SKM-1 (cell line): ENCODE results near the gene POLD2.

Source experiments
- DNase-seq: peaks from one replicate; lab custom pipeline; 2025; ENCODE audit not compliant: unreplicated experiment; lab: John Stamatoyannopoulos, UW

Gene POLD2

DNA sequence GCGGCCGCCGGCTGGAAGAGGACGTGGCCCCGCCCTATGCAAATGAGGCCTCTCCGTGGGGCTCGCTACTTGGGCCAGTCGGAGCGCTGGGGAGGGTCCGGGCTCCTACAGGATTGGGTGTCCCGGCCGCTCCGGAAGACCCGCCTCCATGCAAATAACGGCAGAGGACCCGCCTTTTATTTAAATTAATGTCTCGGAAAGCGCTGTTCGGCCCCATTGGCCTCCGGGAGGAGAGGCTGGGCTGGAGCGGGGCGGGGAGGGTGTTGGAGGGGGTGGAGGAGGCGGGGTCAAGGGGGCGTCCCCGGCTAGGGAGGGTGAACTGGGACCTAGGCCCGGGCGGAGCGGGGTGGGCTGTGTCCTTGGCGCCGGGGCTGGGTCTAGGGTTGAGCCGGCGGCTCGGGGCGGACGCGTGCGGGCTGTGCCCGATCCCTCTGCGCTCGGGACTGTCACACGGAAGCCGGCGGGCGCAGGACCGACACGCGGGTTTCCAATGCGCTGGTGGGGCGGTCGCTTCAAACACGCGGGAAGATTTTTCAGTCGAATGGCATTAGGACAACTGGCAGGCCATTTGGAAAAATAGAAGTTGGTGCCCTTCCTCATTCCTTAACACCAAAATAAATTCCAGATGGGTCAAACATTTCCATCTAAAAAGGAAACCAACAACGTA is 40.7 kb downstream of the POLD2 start:
- peak; percentile 95 for DNase-seq

DNA sequence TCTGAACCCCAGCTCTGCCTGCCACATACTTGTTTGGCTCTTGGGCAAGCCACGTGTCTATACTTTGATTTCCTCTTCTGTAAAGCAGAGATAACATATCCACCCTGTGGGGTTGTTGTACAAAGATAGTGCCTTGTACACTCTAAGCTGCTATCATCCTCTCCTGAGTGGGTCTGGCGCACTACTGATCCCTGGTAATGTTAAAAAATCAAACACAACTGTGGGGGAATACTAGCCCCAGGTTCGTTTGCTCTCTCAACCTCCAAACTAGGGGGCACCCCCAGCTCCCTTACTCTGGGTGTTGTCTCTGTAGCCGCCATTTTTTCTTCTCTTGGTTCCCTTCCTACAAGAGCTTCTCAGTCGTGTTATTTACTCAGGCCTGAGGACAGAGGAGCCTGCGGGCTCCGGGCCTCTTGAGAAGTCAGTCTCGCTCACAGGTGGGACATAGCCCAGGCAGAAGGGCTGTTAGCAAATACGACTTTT is 42.0 kb downstream of the POLD2 start:
- DNase-seq, result no peak

DNA sequence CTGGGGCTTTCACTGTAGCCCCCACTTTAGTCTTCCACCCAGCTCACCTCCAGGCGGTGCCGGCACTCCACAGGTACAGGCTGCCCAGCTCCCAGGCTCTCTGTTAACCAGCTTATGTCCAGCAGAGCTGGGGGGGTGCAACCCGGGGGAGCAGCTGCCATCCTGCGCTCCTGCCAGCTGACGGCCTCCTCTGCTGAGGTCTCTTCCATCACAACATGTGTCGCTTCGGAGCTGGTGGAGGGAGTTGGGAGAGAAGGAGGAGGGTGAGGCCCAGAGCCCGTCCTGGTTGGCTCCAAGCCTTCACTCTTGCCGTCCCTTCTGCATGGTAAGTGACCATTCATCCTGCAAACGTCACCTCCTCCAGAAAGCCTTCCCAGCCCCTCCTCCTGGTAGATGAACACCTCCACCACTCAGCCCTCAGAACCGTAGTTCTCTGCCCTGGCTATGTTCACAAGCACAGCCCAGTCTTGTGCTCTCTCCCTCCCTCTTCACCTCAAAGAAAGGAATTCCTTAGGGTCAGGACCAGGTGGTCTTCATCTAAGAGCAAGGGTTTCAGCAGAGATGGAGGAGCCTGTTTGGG is 42.6 kb downstream of the POLD2 start:
- DNase-seq, result no peak

DNA sequence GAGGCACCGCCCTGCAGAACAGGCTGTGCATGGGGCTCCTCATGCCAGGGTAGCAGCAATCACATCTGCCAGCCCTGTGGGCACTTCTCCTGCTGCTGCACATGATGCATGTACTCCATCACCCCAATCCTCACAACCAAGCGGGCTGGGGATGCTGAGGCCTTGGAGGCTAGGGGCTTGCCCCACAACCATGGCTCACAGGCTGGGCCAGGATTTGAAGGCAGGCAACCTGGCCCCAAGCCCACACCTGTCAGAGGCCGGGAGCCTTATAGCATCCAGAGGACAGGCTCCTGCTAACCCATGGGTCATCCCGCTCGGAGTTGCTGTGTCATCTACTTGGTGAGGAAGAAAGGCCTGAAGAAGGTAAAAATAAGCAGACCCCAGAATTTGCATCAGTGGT is 43.2 kb downstream of the POLD2 start:
- no peak for DNase-seq

DNA sequence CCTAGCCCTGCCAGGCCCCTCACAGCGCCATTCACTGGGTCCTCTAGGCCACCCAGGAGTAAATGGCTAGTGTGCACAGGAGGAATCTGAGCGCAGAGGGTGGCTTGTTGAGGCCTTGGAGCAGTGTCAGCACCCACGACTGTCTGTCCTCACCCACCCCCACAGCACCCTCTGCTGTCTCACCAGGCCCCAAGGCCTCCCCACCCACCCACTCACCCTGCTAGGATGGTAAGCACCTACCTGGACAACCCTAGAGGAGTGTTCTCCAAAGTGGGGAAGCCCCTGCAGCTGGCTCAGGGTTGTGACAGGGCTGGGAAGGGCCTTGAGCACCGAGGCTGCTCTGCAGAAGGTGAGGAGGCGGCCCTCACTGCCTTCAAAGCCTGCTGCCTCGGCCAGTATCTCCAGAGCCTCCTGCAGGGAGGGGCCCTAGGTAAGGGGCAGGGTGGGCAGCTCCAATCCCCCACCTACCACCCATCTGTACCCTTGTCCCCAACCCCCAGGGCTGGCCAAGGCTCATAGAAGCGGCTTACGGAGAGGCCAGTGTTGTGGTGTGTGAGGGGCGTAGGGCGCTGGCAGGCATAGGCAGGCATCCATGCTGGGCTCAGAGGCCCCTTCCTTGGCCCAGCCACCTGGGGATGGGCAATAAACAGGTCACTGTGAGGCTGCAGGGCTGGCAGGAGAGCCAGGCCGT is 43.9 kb downstream of the POLD2 start:
- no peak for DNase-seq

DNA sequence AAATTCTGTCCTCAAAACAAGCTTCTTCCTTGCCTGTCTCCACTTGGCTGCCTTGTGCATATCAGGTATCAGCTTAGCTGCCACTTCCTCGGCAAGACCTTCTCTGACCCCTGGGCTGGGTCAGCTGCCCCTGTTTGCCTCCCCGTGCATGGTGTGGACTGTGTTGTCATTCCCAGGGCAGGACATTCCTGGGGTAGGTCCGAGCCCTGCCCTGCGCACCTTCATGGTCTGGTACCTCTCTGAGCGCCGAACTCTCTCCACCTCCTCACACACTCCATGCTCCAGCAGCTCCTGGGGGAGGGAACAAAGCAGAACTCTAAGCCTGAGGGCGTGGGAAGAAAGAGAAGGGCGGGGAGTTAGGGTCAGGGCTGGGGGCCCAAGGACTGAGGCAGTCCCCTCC is 44.8 kb downstream of the POLD2 start:
- DNase-seq, result no peak

DNA sequence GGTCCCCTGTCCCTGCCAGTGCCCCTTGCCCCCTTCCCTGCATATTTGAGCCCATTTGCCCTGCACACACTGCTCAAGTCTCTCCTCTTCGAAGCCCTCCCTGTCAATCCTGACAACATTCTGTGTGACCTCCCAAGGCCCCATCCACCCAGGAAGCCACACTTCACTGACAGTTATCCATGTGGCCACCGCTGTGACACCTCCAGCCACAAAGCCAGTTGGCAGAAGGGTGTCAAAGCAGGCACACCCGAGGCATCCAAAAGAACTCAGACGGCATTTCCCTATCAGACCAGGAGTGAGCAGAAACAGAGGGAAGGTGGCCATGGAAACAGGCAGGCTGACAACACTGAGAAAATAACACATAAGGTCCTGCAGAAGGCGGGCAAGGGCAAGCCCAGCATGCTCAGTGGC is 45.7 kb downstream of the POLD2 start:
- no peak for DNase-seq

DNA sequence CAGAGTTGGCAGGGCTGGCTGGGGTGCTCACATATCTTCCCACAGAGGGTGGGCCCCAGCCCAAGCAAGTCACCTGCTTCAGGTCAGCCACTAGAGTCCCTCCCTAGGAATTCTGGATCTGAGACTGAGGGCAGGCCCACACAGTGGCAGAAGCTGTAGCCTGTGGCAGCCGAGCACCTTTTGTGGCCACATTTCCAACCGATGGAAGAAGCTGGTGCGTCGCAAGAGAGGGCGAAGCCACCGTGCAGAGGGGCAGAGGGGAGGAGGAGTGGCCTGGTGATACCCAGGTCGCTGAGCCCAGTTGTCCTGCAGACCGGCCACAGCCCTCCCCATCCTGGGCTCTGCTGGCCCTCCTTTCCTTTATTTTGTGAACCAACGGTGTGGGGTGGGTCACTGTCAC is 46.3 kb downstream of the POLD2 start:
- no peak for DNase-seq

DNA sequence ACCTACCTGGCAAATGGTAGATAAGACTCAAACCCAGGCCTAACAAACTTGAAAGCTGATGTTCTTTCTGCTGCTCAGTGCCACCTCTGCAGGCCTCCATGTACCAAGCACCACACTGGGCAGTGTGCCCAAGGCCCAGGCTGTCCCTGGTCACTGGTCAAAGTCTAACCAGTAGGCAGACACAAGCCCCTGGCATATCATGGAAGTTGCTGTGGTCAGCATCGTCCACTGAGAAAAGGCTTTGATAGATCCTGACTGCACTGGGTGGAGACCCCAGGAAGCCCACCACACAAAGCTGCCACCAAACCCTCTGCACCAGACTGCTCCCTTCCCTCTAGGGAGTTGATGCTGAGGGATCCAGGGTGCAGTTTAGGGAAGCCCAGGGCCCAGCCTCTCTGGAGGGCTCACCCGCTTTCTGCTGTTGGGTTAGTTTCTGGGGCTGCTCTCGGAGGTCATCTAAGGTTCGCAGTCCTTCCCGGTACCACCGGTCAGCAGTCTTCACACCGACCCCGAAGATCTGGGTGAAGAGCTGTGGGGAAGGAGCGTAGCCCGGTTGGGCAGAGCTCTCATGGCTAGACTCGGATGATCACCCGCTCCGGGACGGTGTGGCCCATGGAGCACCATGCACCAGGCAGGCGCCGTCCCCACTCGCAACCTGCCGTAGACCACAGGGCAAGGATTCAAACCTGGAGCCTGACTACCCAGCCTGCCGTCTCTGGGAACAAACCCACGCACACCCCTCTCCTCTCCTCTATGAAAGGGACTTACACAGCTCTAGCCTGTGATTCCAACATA is 47.0 kb downstream of the POLD2 start:
- no peak for DNase-seq

DNA sequence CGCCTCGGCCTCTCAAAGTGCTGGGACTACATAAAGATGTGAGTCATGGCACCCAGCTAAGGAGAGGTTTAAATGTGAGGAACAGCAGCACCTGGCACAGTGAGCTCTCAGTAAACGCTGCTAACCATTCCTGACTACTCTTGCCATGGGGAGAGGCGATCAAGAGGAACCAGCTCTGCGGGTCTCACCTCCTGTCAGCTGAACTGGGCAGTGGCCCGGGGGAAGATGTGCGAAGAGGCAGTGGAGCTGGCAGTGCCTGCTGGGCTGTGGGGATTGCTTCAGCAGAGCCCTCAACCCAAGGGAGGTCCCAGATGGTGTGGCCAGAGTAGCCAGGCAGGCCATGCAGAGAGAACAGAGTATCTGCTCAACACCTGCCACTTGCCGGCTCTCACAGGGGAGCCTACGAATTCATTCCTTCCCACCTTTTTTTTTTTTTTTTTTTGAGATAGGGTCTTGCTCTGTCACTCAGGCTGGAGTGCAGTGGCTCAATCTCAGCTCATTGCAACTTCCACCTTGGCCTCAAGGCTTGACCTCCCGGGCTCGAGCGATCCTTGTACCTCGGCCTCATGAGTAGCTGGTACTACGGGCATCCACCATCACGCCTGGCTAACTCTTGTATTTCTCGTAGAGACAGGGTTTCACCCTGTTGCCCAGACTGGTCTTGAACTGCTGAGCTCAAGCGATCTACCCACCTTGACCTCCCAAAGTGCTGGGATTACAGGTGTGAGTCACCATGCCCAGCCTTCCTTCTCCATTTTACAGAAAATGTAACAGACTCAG is 47.9 kb downstream of the POLD2 start:
- DNase-seq, result no peak

DNA sequence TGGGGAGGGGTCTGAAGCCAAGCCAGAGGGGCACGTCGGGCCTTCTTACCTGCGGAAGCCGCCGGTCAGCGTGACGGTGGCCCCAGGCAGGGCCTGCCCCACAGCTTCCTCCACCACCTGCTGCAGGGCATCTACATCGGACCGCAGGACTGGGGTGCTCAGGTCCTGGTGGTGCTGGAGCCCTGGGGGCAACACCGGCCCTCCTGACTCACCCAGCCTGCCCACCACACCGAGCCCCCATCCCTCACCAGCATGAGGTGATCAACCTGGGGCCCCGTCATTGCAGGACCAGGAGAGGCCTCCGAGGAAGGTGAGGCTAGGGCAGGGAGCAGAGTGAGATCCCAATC is 49.0 kb downstream of the POLD2 start:
- no peak for DNase-seq

DNA sequence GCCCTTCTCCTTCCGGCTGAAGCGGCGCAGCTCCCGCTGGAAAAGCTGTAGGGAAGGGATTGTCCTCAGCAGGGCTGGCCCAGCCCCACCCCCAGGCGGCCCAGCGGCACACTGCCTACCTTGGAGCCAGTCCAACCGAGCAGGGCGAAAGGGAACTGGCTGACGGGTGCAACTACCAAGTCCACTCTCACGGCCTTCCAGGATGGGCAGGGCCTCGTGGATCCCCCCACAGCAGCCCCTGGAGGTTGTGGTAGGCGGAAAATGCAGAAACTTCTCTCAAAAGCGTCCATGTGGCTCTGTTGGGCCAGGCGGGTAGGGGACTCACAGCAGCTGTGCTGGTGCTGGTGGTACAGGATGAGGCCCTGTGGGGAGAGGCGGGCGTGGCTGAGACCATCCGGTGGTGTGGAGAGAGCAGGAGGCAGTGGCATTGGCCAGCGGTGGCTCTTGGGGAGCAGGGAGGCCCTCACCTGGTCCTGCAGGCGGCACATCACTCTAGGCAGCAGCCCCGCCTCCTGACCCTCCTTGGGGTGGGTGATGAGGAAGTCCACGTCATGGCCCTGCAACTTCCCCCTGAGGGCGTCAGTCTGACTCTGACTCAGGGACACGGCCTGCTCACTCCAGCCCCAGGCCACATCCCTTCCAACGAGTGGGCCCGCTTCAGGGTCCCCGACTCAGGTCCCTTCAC is 49.5 kb downstream of the POLD2 start:
- no peak for DNase-seq

DNA sequence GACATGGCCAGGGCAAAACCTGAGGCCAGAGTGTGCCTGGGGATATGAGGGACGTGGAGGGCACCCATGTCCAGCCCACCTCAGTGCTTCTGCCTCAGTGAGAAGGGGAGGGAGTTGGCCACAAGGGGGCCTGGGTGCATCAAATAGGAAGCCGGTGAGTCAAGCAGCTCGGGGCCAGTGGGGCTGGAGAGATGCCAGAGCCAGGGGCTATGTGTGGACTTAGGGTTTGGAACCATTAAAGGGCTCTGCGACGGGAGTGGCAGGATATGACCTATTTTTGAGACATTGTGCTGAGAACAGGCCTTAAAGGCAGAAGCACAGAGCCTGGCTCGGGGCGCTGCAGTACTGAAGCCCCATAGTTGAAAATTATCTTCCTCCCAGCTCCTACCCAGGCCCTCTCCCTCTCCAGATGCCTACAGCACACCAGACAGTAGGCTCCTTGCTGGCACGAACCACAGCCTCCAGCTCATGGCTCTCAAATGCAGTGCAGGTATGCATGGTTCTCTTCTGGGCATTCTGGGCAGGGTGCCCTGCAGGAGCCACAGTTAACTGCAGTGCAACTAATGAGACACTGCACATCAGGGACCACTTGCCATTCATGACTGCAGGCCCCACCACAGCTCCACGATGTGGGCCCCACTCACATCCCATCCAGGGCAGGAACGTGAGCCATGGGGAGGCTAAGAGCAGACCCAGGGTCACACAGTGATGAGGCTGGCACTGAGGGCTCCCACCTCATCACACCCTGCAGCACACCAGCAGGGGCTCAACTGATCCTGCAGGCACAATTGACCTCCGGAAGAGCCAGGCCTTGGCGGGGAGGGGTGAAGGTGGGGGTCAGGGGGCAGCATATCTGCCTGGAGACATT is 50.8 kb downstream of the POLD2 start:
- DNase-seq, result no peak

DNA sequence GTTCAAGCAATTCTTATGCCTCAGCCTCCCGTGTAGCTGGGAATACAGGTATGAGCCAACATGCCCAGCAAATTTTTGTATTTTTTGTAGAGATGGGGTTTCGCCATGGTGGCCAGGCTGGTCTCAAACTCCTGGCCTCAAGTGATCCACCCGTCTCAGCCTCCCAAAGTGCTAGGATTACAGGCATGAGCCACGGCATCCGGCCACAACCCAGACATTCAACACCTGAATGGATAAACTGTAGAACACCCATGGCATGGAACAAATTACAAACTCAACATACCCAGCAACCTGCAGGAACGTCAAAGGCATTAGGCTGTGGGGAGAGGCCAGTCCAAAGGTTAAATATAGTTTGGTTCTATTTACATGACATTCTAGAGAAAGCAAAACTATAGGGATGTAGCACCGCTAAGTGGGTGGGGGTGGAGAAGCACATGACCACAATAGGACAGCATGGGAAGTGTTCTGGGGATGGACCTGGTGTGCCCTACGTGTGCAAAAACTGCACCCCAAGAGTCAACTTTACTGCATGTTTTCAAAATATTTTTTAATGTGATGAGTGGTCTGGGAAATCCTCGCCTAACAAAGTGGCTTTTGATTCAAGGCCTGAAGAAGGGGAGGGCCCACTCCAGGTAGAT is 51.5 kb downstream of the POLD2 start:
- DNase-seq, result no peak

DNA sequence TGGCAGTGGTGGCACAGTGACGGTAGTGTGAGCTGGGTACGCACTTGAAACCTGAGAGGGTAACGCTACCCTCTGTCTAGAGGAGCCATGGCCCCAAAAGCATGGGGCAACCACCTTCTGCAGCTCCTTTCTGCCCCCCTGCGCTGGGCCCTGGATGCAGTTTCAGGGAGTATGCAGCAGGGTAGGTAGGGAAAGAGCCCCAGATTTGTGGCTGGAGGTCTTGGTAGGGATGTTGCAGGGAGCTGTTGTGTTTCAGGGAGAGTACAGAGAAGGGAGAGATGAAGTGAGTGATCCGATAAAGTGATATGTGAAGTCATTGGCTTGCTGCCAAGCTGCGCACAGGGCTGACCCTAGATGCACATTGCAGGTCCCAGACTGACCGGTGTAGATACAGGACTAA is 55.3 kb downstream of the POLD2 start:
- DNase-seq, result no peak

DNA sequence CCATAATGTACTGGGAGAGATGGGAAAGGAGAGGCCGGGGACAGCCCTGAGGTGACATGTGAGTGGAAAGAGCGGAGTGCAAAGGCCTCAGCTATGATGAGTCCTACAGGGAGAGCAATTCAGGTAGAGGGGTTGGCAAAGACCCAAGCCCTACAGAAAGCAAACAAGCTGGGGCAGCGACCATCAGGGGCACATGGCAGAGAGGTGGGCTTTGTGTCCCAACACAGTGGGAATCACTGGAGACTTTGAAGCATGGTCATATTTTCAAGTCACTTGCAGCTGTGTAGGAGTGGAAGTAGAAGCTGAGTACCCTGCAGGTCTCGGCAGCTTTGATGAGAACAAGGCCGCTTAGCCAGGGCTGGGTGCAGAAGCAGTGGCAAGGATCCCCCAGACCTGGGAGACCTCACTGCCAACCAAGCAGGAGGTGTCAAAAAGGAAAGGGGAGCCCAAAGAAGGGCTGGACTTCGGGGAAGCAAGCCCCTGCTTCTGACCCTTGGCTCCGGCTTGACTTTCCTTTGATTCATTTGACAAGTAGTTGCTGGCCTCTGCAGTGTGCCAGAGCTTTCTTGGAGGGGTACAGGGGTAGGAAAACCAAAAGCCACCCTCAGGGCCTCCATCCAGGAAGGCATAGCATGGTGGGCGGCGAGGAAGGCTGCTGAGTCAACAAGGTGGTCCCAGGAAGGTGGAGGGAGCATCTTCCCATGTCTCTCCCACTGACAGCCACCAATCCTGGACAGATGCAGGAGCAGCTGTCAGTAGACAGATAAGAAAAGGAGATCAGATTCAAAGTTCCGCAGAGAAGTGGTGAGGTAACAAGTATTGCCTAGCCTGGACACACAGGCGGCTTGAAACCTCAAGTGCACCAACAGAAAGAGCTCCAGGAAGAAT is 56.0 kb downstream of the POLD2 start:
- no peak for DNase-seq

DNA sequence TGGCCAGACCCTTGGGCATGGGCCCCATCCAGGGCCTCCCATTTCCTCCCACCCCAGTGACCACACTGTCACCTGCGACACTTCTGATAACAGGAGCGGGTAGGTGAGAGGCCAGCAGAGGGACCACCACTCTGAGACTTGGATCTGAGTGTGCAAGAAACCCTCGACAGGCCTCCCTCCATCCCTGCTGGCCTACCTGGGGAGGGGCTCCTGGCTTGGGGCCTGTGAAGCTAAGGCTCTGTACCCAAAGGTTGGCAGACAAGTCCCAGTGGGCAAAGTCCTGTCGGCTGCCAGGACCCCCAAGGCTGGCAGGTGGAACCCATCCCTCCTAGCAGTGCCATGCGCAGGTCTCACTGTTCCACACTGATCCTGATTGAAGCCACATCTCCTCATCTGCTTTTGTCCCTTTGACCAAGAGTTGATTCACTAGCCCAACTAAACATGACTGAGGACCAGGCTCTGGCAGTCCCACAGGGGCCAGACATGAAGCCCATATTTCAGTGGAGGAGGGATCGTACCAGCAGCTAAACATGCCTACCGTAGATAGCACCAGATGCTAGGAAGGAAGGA is 56.8 kb downstream of the POLD2 start:
- no peak for DNase-seq

DNA sequence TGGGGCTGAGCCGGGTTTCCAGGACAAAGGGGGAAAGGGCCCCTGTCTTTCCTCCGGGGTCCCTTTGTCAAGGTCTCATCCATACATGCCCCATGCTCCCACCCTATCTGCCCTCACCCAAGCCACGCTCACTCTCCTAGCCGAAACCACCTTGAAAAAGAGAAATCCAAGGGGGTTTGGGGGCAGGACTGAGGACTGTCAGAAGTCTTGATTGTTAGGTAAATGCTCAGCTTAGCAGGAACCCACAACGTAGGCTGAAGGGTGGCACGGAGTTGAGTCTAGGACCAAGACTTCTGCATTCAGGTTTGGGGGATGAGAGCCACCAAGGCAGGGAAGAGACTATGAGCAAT is 57.3 kb downstream of the POLD2 start:
- DNase-seq, result no peak
